Osteocyte (in vitro differentiated cells): ENCODE data around the gene CIT. TPM values are rescaled to one million over a fixed set of nuclear protein-coding genes. Genes with fewer than 3 reads are reported as not detected.

Source experiments
- DNase-seq: peaks from one replicate; pipeline ENCODE4 v3.0.0; 2021; ENCODE audit warnings: mixed read lengths; ENCODE audit not compliant: unreplicated experiment; ENCODE audit errors: extremely low spot score
- H3K27ac Mint-ChIP-seq: one replicate; pipeline ENCODE4 v1.8.0; 2021; ENCODE audit warnings: mild to moderate bottlenecking, mixed read lengths; ENCODE audit not compliant: unreplicated experiment
- H3K27me3 Mint-ChIP-seq: one replicate; pipeline ENCODE4 v1.8.0; 2021; ENCODE audit warnings: mixed read lengths; ENCODE audit not compliant: unreplicated experiment
- H3K36me3 Mint-ChIP-seq: one replicate; pipeline ENCODE4 v1.8.0; 2021; ENCODE audit warnings: mixed read lengths; ENCODE audit not compliant: unreplicated experiment
- H3K4me1 Mint-ChIP-seq: one replicate; pipeline ENCODE4 v1.8.0; 2021; ENCODE audit warnings: mixed read lengths; ENCODE audit not compliant: unreplicated experiment
- H3K4me3 Mint-ChIP-seq: one replicate; pipeline ENCODE4 v1.8.0; 2021; ENCODE audit warnings: mild to moderate bottlenecking, moderate library complexity, mixed read lengths; ENCODE audit not compliant: unreplicated experiment
- H3K9me3 Mint-ChIP-seq: one replicate; pipeline ENCODE4 v1.8.0; 2021; ENCODE audit warnings: mixed read lengths; ENCODE audit not compliant: unreplicated experiment
- CTCF ChIP-seq: fragments of 200-600 bp; sonication (generic); IDR thresholded peaks from 2 replicates; pipeline ENCODE4 v1.5.0; 2021; ENCODE audit warnings: antibody characterized with exemption, mild to moderate bottlenecking, moderate library complexity
- long read RNA-seq: library from polyadenylated mRNA; unstranded; transcript quantifications from one replicate; pipeline ENCODE4 v2.0.0, GENCODE V29; 2021
- total RNA-seq: library from RNA; stranded (reverse); gene quantifications from 2 replicates; pipeline ENCODE4 v1.2.1, GENCODE V29; 2021

CIT gene
- 9.7 and 10.2 TPM in 2 replicates for total RNA-seq
- long read RNA-seq, partial matches to known transcripts: 3 of 6 reads
- long read RNA-seq, other reads (novel, unspliced or antisense): 3 of 6 reads

GRCh38 chr12:119876761-119877638, at the start of gene CIT:
TSS of gene CIT (minus strand) at chr12:119877320. CDS start at chr12:119876168, 1,152 bp downstream.
- Mint-ChIP-seq H3K27me3 (peaks cover 8% of the 10 kb centered on the region), H3K9me3 (no peaks in the 10 kb centered on the region), H3K36me3 (no peaks in the 10 kb centered on the region), H3K4me3 (peak within 1 kb of the TSS; percentile 89), H3K27ac (peak within 1 kb of the TSS; percentile 63), H3K4me1 (peaks cover 16% of the 10 kb centered on the region)
- no peak for TF ChIP-seq CTCF
- DNase-seq: peak; percentile 95

- no peak for DNase-seq
- no peaks in the 10 kb centered on the region for H3K4me1 Mint-ChIP-seq
- H3K4me3 Mint-ChIP-seq: no peak overlapping the region
- H3K9me3 Mint-ChIP-seq: no peaks in the 10 kb centered on the region
- no peaks in the 10 kb centered on the region for H3K36me3 Mint-ChIP-seq
- H3K27ac Mint-ChIP-seq: no peak overlapping the region
- peaks cover 15% of the 10 kb centered on the region for H3K27me3 Mint-ChIP-seq
- no peak for TF ChIP-seq CTCF
These were observed 48.1 kb upstream of the CIT start for GRCh38 chr12:119925269-119925668.

GRCh38 chr12:119920064-119920463, 42.9 kb upstream of the CIT start:
- Mint-ChIP-seq H3K36me3 (no peaks in the 10 kb centered on the region), H3K27me3 (peaks cover 15% of the 10 kb centered on the region), H3K4me3 (no peak overlapping the region), H3K27ac (no peak overlapping the region), H3K4me1 (no peaks in the 10 kb centered on the region), H3K9me3 (no peaks in the 10 kb centered on the region)
- TF ChIP-seq CTCF: no peak
- DNase-seq: no peak

- no peaks in the 10 kb centered on the region for H3K9me3 Mint-ChIP-seq
- H3K36me3 Mint-ChIP-seq: no peaks in the 10 kb centered on the region
- no peak for DNase-seq
- H3K27me3 Mint-ChIP-seq: peaks cover 2% of the 10 kb centered on the region
- TF ChIP-seq CTCF: no peak
- H3K27ac Mint-ChIP-seq: no peak overlapping the region
- H3K4me1 Mint-ChIP-seq: peaks cover 3% of the 10 kb centered on the region
- no peak overlapping the region for H3K4me3 Mint-ChIP-seq
These were observed 38.9 kb upstream of the CIT start for GRCh38 chr12:119915894-119916510.

- no peak overlapping the region for H3K4me3 Mint-ChIP-seq
These were observed 37.5 kb upstream of the CIT start for GRCh38 chr12:119914666-119915065.

More at GRCh38 chr12:119914666-119915065, 37.5 kb upstream of the CIT start:
- DNase-seq: no peak
- H3K36me3 Mint-ChIP-seq: no peaks in the 10 kb centered on the region
- H3K27me3 Mint-ChIP-seq: peaks cover 7% of the 10 kb centered on the region
- H3K4me1 Mint-ChIP-seq: peaks cover 3% of the 10 kb centered on the region
- no peaks in the 10 kb centered on the region for H3K9me3 Mint-ChIP-seq
- no peak for TF ChIP-seq CTCF
- H3K27ac Mint-ChIP-seq: no peak overlapping the region
